ENCODE measurements around the gene CLINT1. TPM values are rescaled to one million over a fixed set of nuclear protein-coding genes. Genes with fewer than 3 reads are reported as not detected.
A peak's percentile ranks its signal among the peaks of the same experiment; 100 is the strongest.

Gene CLINT1
- total RNA-seq, 2 experiments from 2014 or later = 68.4 to 77.4 TPM

DNA sequence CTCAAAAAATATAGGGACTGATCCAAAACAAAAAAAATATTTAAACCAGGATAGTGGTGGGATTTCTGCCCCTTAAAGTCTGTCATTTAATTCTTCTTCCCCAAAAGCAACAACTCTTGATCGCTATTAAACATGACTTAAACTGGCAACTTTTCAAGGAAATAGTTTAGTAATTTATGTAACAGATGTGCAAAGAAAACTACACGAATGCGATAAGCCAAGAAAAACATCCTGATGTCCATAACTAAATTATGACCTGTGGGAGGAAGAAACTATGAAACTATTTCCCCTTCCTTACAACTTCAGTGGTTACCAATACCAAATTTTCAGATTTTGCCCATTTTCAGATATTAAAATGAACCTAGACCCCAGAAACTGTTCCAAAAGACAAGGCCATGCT is 31.5 kb downstream of the CLINT1 start:
- no peaks in the 10 kb centered on the region for H3K27me3 Mint-ChIP-seq
- no peak for DNase-seq
- H3K4me1 Mint-ChIP-seq = peaks cover 22% of the 10 kb centered on the region
- peaks cover under 1% of the 10 kb centered on the region for H3K9me3 Mint-ChIP-seq
- H3K27ac Mint-ChIP-seq = no peak overlapping the region
- no peak overlapping the region for H3K4me3 Mint-ChIP-seq
- H3K36me3 Mint-ChIP-seq (ENCODE audit: low read depth) = peaks cover 9% of the 10 kb centered on the region
- CTCF ChIA-PET = no interaction called here
- POLR2A ChIA-PET = no interaction called here

DNA sequence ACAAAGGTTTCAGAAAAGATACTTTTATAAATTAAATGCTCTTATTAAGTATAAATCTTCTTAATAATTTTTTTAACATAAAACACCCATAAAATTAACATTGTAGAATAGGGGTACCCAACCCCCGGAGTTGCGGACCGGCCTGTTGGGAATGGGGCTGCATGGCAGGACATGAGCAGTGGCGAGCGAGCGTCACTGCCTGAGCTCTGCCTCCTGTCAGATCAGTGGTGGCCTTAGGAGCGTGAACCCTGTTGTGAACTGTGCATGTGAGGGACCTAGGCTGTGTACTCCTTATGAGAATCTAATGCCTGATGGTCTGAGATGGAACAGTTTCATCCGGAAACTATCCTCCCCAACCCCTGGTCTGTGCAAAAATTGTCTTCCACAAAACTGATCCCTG is 35.3 kb downstream of the CLINT1 start:
- Mint-ChIP-seq H3K36me3 (ENCODE audit: low read depth) (peaks cover 18% of the 10 kb centered on the region), H3K4me3 (no peak overlapping the region), H3K27me3 (no peaks in the 10 kb centered on the region), H3K9me3 (peaks cover 5% of the 10 kb centered on the region), H3K27ac (no peak overlapping the region), H3K4me1 (peaks cover 31% of the 10 kb centered on the region)
- DNase-seq = no peak
- POLR2A ChIA-PET = no interaction called here
- CTCF ChIA-PET = no interaction called here

DNA sequence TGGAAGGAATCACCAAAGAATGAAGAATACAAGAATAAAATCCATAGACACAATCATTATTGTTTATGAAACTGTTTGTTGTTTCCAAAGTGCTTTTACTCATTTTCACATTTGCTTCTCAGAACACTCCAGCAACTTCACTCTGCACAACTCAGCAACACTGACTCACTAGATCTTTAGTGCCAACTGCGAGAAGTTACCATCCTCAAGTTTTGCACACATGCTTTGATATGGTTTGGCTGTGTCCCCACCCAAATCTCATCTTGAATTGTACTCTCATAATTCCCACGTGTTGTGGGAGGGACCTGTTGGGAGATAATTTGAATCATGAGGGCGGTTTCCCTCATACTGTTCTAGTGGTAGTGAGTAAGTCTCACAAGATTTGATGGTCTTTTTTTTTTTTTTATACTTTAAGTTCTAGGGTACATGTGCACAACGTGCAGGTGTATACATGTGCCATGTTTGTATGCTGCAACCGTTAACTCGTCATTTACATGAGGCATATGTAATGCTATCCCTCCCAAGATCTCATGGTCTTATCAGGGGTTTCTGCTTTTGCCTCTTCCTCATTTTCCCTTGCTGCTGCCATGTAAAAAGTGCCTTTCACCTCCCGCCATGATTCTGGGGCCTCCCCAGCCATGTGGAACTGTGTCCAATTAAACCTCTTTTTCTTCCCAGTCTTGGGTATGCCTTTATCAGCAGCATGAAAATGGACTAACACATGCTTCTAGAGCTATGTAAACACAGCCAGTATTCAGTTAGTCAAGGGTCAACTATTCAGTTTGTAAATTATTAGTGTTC is 36.9 kb downstream of the CLINT1 start:
- Mint-ChIP-seq H3K4me1 (peaks cover 20% of the 10 kb centered on the region), H3K4me3 (no peak overlapping the region), H3K36me3 (ENCODE audit: low read depth) (peaks cover 22% of the 10 kb centered on the region), H3K27ac (no peak overlapping the region), H3K9me3 (peaks cover 5% of the 10 kb centered on the region), H3K27me3 (no peaks in the 10 kb centered on the region)
- ChIA-PET POLR2A (no interaction called here), CTCF (no interaction called here)
- DNase-seq = no peak

DNA sequence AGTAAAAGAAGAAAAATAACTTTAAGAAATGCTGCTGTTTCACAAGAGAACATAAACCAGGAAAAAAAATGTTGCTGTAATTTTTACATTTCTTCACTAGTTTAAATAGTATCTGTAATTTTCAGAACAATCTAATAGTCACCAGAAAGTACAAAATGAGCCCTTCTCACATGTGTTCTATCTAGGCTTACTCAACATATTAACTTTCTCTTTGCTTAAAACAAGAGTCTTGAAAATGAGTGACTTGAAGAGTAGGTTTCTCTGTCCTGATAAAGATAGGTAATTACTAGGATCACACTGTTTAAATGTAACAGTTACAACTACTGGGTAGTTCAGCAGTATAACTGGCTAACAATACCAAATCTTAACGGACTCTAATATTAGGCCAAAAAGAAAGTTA is 37.5 kb downstream of the CLINT1 start:
- Mint-ChIP-seq H3K27me3 (no peaks in the 10 kb centered on the region), H3K27ac (no peak overlapping the region), H3K4me3 (no peak overlapping the region), H3K36me3 (ENCODE audit: low read depth) (peaks cover 24% of the 10 kb centered on the region), H3K4me1 (peaks cover 20% of the 10 kb centered on the region), H3K9me3 (peaks cover 5% of the 10 kb centered on the region)
- POLR2A ChIA-PET = no interaction called here
- DNase-seq = no peak
- CTCF ChIA-PET = no interaction called here

DNA sequence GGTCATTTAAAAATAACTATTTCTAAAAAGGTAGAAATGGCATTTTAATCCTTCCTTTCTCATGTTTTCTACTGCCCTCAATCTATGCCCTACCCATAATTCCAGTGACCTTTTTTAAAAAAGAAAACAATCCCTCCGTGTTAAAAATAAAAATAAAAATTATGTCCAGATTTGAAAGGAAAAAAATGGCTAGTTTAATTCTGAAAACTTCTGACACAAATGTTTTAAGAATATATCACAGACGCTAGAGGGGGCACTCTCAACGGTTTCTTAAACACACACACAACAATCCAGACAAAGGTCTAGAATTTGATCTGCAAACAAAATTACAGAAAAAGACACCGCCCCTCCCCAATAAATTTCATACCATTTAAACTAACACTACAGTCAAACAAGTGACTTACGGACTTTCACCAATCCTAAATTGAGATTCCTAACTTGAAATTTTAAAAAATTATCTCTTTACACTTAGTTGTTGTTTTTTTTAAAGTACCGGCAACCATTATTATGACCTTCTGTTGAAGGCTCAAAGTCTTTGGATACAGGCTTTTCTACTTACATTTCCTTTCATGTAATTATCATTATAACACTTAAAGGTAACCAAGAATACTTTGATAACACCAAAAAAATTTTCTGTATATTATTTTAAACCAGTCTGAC is 38.2 kb downstream of the CLINT1 start:
- peaks cover 17% of the 10 kb centered on the region for H3K4me1 Mint-ChIP-seq
- H3K27ac Mint-ChIP-seq = no peak overlapping the region
- H3K27me3 Mint-ChIP-seq = no peaks in the 10 kb centered on the region
- POLR2A ChIA-PET = no interaction called here
- peaks cover 24% of the 10 kb centered on the region for H3K36me3 Mint-ChIP-seq (ENCODE audit: low read depth)
- DNase-seq = peak; percentile 53
- peaks cover 5% of the 10 kb centered on the region for H3K9me3 Mint-ChIP-seq
- CTCF ChIA-PET = interaction anchor here (1.0 kb wide), 1 partner anchor 128 kb away, joined by 4 read pairs; no protein-coding TSS in a partner anchor
- no peak overlapping the region for H3K4me3 Mint-ChIP-seq

DNA sequence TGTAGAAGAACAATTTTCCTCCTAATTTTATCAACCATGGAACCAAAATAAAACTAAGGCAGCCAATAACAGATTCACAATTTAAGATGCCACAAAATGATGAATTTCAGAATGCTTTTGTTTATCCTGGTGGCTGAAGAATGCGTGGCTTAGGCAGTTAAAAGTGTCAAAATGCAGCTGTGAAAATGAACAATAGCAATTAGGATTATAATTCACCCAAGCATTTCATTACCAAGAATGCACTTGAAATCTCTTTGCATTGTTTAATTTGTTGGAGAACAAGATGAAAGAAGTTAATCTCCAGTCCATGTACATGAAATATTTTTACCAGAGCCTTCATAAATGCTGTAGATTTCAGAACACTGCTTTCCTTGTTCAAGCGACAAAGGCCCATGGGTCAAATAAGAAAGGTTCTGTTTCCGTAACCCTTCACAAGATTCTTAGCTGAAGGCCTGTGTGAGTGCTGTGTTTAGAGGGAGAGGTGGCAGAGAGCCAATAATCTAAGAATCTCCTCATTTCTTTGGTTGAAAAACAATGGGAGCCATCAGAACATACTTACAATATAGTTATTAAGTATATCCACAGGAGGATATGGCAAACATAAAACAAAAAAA is 39.3 kb downstream of the CLINT1 start:
- CTCF ChIA-PET = interaction anchor here (0.9 to 1.2 kb wide), 3 partner anchors 25 to 129 kb away, joined by 3 to 4 read pairs (median 3); no protein-coding TSS in a partner anchor
- no peaks in the 10 kb centered on the region for H3K27me3 Mint-ChIP-seq
- H3K9me3 Mint-ChIP-seq = peaks cover 5% of the 10 kb centered on the region
- H3K4me3 Mint-ChIP-seq = no peak overlapping the region
- POLR2A ChIA-PET = no interaction called here
- peaks cover 19% of the 10 kb centered on the region for H3K4me1 Mint-ChIP-seq
- no peak for DNase-seq
- H3K36me3 Mint-ChIP-seq (ENCODE audit: low read depth) = peaks cover 24% of the 10 kb centered on the region
- H3K27ac Mint-ChIP-seq = no peak overlapping the region

DNA sequence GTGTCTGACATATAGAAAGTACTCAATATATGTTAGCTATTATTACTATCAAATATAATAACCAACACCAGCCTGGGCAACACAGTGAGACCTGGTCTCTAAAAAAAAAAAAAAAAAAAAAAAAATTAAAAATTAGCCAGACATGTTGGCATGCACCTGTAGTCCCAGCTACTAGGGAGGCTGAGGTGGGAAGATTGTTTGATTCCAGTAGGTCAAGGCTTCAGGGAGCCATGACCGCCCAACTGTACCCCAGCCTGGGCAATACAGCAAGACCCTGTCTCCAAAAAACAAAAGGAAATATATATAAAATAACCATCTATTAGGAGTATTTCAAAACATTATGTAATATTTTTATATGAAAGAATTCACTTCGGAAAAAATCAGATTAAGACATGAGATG is 40.6 kb downstream of the CLINT1 start:
- H3K9me3 Mint-ChIP-seq = peaks cover 5% of the 10 kb centered on the region
- POLR2A ChIA-PET = no interaction called here
- CTCF ChIA-PET = interaction anchor here (1.2 to 1.4 kb wide), 3 partner anchors 14 to 75 kb away, joined by 3 to 4 read pairs (median 3); no protein-coding TSS in a partner anchor
- H3K4me3 Mint-ChIP-seq = no peak overlapping the region
- peaks cover 19% of the 10 kb centered on the region for H3K4me1 Mint-ChIP-seq
- H3K27me3 Mint-ChIP-seq = no peaks in the 10 kb centered on the region
- no peak for DNase-seq
- peaks cover 25% of the 10 kb centered on the region for H3K36me3 Mint-ChIP-seq (ENCODE audit: low read depth)
- no peak overlapping the region for H3K27ac Mint-ChIP-seq

DNA sequence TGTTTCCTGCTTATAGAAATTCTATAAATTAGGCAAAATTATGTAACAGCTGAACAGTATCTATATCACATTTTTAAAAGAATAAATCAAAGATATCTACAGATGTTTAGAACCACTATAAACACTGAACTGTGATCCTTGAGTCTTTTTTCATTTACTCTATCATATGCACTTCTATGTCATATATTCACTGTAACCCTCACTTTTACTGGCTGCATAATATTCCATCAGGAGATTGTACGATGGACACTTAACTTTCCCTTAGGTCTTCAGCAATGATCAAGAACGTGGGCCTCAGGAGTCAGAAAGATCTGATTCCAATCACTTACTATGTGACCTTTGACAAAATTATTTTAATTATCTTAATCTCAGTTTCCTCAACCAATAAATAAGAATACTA is 41.0 kb downstream of the CLINT1 start:
- ChIA-PET POLR2A (no interaction called here), CTCF (interaction anchor here (1.2 to 1.4 kb wide), 4 partner anchors 13 to 96 kb away, joined by 3 to 4 read pairs (median 4); no protein-coding TSS in a partner anchor)
- H3K27ac Mint-ChIP-seq = no peak overlapping the region
- peaks cover 19% of the 10 kb centered on the region for H3K4me1 Mint-ChIP-seq
- H3K9me3 Mint-ChIP-seq = peaks cover 5% of the 10 kb centered on the region
- H3K27me3 Mint-ChIP-seq = no peaks in the 10 kb centered on the region
- DNase-seq = no peak
- peaks cover 27% of the 10 kb centered on the region for H3K36me3 Mint-ChIP-seq (ENCODE audit: low read depth)
- no peak overlapping the region for H3K4me3 Mint-ChIP-seq

DNA sequence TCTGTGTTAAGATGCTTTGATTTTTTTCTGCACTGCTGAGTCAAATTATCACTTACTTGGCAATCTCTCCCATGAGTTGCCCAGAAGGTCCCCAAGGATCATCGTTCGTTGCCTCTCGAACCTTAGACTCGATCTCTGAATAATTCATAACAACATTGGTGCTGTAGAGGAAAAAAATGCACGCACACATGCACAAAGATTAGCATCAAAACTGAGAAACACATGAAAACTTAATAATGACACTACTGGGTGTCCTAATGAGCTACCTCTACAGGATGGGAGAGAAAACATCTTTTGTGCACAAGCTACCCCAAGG is 41.6 kb downstream of the CLINT1 start:
- peaks cover 30% of the 10 kb centered on the region for H3K36me3 Mint-ChIP-seq (ENCODE audit: low read depth)
- H3K27me3 Mint-ChIP-seq = no peaks in the 10 kb centered on the region
- peaks cover 4% of the 10 kb centered on the region for H3K9me3 Mint-ChIP-seq
- peaks cover 17% of the 10 kb centered on the region for H3K4me1 Mint-ChIP-seq
- DNase-seq = no peak
- POLR2A ChIA-PET = no interaction called here
- no peak overlapping the region for H3K4me3 Mint-ChIP-seq
- H3K27ac Mint-ChIP-seq = peak overlapping the region; percentile 15
- CTCF ChIA-PET = interaction anchor here (1.0 to 1.4 kb wide), 5 partner anchors 13 to 131 kb away, joined by 3 to 4 read pairs (median 4); no protein-coding TSS in a partner anchor

DNA sequence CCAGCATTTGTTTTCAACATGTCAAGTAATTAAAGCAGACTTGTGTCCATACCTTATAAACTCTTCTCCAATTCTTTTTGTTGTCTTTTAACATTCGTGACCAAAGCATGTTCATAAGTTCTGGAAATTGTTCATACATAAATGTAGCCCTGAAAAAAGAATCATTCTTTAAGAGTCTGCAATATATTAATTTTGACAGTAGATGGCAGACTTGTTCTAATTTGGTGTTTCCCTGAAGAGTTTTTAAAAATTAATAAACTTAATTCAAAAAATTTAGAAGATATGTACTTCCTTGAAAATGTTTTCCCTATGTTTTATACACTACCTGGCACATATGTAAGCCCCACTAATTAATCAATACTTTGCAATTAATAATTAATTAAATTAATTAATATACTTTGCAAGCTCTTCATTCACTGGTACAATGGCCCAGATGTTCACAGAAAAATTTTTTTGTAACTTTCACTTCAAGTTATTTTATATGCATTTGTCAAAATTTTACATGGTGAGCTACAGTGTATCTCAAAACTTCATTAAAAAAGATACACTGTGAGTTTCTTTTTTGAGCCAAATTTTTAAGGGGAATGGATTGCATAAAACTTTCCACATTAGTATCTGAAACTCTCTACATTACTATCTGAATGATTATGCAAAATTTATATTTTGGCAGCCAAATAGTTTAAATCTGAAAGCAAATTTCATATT is 42.1 kb downstream of the CLINT1 start:
- CTCF ChIA-PET = interaction anchor here (1.0 to 1.4 kb wide), 4 partner anchors 12 to 132 kb away, joined by 3 to 4 read pairs (median 4); no protein-coding TSS in a partner anchor
- Mint-ChIP-seq H3K27me3 (no peaks in the 10 kb centered on the region), H3K9me3 (peaks cover 1% of the 10 kb centered on the region), H3K36me3 (ENCODE audit: low read depth) (peaks cover 26% of the 10 kb centered on the region), H3K27ac (no peak overlapping the region), H3K4me1 (peaks cover 12% of the 10 kb centered on the region), H3K4me3 (no peak overlapping the region)
- POLR2A ChIA-PET = no interaction called here
- DNase-seq = no peak

DNA sequence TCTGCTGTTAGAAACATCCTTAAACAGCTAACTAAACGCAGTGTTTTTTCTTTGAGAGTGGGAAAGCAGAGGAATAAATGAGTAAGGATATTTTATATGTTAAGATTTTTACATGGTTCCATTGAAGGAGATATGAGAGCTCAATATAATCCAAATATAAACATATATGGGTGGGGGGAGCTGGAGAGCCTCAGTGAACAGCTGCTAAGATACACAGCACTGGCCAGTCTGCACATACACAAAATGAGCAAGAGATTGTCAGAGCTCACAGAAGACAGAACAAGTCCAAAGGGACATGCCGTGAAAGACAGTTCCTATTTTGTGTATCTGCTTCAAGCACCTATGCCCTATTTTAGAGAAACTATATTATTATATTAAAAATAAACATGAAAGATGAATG is 46.9 kb downstream of the CLINT1 start:
- H3K27ac Mint-ChIP-seq = no peak overlapping the region
- no peaks in the 10 kb centered on the region for H3K27me3 Mint-ChIP-seq
- H3K36me3 Mint-ChIP-seq (ENCODE audit: low read depth) = peaks cover 36% of the 10 kb centered on the region
- no peak for DNase-seq
- ChIA-PET CTCF (interaction anchor here (0.9 to 1.4 kb wide), 3 partner anchors 8 to 137 kb away, joined by 3 to 4 read pairs (median 3); no protein-coding TSS in a partner anchor), POLR2A (no interaction called here)
- peaks cover 6% of the 10 kb centered on the region for H3K4me1 Mint-ChIP-seq
- H3K4me3 Mint-ChIP-seq = no peak overlapping the region
- no peaks in the 10 kb centered on the region for H3K9me3 Mint-ChIP-seq

DNA sequence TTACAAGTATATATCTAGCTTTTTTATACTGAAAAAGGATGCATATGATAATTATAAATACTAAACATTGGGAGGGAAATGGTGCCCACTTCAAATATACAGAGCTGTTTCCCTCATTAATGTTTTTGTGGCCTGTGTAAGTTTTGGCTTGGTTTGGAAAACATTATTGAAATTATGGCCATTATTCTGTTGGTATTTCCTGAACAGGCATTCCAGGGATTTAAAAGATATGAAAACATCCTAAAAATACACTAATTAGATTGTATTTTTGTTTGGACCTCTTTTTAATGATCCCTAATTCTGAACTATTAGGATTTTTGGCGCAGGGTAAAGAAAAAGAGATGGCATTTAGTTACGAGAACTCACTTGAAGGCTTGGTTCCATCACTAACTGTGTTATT is 50.9 kb downstream of the CLINT1 start:
- no peaks in the 10 kb centered on the region for H3K27me3 Mint-ChIP-seq
- peaks cover 4% of the 10 kb centered on the region for H3K4me1 Mint-ChIP-seq
- H3K36me3 Mint-ChIP-seq (ENCODE audit: low read depth) = peaks cover 47% of the 10 kb centered on the region
- ChIA-PET POLR2A (no interaction called here), CTCF (no interaction called here)
- H3K27ac Mint-ChIP-seq = no peak overlapping the region
- DNase-seq = no peak
- no peaks in the 10 kb centered on the region for H3K9me3 Mint-ChIP-seq
- no peak overlapping the region for H3K4me3 Mint-ChIP-seq

DNA sequence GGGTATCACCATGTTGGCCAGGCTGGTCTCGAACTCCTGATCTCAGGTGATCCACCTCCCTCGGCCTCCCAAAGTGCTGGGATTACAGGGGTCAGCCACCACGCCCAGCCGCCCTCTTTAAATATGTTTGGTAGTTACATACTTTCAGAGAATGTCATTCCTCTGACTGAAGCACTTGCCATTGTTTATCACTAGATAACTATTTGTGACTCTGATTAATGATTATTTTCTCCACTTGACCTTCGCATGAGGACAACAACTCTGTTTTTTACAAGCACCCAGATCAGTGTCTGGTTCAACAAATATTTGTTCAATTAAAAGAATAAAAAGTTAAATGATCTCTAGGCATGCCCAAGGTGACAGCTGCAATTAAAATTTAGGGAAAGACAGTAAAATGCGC is 56.2 kb downstream of the CLINT1 start:
- POLR2A ChIA-PET = no interaction called here
- H3K27ac Mint-ChIP-seq = no peak overlapping the region

More for the DNA sequence above, 56.2 kb downstream of the CLINT1 start:
- Mint-ChIP-seq H3K27me3 (no peaks in the 10 kb centered on the region), H3K4me1 (no peaks in the 10 kb centered on the region), H3K4me3 (no peak overlapping the region), H3K9me3 (no peaks in the 10 kb centered on the region), H3K36me3 (ENCODE audit: low read depth) (peaks cover 32% of the 10 kb centered on the region)
- DNase-seq = no peak
- CTCF ChIA-PET = interaction anchor here (0.7 kb wide), 1 partner anchor 457 kb away, joined by 3 read pairs; no protein-coding TSS in a partner anchor

All from activated CD4-positive, alpha-beta T cell treated with anti-CD3 and anti-CD28 coated beads, Interleukin-2, amount 10 ng/mL, durations not matched to agents 7 days and 5 days (primary cell).